GM21360 (cell line): ENCODE data around the gene CAPN14.
"Not testable (repeated sequence)": the region's sequence is repeated elsewhere in the genome, so short reads cannot be mapped to it uniquely, and the experiment has no call there.

ENCODE experiments used
- ATAC-seq: cut with Tn5 transposase; IDR thresholded peaks from one replicate; pipeline ENCODE4 v1.9.1; 2021; ENCODE audit warnings: mild to moderate bottlenecking, moderate library complexity; ENCODE audit not compliant: unreplicated experiment

The CAPN14 gene

DNA sequence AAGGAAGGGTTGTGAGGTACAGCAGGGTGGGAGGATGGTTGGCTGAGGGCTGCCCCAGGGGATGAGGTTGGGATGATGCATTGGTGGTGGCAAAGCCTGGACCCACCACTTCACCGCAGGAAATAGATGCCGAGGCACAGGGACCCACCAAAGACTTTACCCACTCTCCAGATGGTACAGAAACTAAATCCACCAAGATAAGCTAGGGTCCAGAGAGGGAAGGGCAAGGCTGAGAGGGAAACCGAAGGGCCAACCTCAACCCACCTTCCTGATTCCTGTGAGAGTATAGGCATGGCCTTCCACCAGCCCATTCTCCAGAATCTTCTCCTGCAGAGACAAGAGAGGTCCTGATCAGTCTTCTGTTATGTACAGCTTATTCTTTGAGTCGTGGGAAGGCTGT, 18.1 kb downstream of the CAPN14 start:
- ATAC-seq: no peak

DNA sequence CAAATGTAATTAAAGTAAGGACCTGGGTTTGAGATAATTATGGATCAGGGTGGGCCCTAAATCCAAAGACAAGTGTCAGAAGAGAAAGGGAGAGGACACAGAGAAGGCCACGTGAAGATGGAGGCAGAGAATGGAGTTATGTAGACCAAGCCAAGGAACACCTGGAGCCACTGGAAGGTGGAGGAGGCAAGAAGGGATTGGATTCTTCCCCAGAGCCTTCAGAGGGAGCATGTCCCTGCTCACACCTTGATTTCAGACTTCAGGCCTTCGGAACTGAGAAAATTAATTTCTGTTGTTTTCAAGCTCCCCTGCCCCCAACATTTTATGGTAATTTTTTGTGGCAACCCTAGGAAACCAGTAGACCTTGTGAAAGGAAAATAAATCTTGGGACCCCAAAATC, 19.6 kb downstream of the CAPN14 start:
- ATAC-seq: no peak

DNA sequence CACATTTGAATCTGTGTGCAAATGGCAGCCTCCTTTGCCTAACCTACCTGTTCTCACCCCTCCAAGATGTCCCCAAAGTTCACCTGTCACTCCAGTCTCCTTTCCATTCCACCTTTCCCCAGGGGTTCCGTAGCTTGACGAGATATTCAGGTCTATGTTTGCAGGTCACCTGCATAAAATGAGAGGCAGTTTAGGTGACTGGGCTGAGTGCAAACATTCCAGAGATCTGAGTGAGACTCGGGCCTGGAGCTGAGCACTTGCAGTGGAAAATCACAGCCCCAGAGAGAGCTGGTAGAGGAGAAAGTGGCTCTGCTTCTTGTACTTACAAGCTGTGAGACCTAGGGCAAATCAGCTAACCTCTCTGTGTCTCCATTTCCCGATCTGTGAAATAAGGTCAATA, 20.1 kb downstream of the CAPN14 start:
- ATAC-seq: no peak

DNA sequence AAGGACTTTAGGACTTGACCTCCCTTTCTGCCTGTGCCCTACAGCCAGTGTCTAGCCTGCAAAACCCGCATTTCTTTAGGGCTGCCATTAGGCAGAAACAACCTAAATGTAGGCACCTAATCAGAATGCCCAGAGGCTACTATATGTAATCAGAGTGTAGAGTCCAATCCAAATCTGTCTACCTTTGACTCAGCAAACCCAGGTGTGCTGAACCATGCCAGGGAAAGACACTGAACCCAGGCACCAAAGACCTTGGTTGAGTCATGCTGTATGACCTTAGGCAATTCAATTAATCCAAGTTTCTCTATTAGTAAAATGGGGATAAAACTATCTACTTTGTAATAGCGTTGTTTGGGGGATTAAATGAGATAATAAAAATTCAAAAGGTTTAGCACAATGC, 20.7 kb downstream of the CAPN14 start:
- no peak for ATAC-seq

DNA sequence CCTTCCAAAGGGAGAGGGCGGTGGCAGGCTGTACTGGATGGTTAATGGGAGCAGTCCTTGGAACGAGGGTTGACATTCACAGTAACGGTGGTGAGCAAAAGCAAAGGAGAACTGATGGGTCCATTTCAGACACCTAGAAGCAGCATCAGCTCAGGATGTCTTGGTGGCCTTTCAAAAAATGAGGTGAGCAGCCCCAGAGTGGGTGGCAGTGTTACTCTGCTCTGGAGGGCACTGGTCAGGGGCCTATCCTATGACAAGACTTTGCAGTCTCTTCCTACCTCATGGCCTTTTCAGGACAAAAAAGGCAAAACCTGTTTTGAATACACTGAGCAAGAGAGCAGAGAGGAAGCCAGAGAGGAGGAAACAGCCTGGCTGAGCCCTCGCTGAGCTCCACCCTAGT, 23.5 kb downstream of the CAPN14 start:
- no peak for ATAC-seq

DNA sequence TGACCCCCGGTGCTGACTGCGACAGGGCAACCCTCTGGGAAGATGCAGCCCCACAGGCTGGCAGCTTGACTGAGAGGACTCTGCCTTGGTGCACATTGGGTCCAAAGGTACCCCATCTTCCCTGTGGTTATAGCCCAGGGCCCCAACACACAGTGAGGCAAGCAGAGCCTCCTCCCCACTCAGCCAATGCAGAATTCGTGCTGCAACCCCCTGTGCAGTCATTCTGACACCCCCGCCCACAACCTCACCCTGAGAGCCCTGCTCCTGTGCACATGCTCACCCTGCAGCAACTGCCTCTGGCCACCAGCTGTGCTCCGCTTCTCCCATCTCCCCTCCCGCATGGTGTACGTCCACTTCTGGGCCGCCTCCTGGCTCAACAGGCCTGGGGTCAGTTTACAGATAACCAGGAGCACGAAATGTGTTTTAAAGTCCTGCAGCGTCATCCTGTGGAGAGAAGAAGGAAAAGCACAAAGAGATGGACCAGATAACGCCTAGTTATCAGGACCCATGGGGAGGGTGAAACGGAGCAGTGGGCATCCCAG, 24.4 kb downstream of the CAPN14 start:
- no peak for ATAC-seq

DNA sequence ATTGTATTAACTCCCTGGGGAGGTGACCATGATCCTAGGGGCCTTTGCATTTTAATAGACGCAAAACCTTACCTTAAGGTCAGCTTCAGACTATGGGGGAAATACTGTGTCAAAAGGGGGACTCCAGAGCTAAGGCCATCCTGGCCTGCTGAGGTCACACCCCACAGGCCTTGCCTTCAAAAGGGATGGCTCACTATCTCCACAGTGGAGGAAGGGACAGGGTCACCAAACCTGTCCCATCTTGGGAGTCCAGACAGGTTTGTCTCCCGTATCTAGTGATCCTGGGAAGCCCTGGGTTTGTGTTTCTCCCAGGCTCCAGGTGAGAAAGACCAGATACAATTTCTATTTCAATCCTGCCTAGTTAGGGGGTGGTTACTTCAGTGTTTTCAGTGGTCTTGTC, 24.9 kb downstream of the CAPN14 start:
- no peak for ATAC-seq

DNA sequence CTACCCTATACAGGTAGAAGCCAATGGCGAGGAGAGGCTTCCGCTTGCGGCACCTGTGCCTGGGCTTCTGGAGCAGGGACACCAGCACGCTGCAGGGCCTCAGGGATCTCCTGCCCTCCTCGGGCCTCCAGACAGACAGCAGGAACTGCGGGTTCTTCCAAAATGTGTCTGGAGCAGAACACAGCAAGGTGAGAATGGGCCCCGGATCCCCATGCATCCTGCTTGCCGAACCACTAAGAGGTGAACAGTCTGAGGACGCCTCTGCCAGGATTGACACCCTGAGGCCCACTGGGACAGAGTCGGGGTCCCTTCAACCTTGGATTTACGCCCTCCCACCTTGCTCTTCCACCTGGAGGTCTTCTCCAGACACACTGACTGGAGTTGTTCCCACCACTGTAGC, 25.4 kb downstream of the CAPN14 start:
- ATAC-seq: no peak

DNA sequence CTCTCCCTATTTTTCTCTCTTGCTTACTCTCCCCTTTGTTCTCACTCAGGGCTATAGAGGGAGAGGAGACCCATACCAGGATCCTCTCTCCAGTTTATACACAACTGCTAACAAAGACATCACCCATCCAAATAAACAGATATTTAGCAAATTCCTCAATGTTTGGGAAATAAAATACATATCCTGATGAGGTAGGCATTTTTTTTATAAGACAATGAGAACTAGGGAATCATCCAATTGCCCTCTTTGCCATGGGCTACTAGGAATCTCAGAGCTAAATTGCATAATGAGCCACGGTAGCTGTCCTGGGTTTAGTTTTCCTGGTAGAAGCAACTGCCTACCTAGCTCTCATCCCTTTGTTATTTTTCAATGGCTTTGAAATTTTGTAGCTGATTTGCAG, 27.1 kb downstream of the CAPN14 start:
- no peak for ATAC-seq

DNA sequence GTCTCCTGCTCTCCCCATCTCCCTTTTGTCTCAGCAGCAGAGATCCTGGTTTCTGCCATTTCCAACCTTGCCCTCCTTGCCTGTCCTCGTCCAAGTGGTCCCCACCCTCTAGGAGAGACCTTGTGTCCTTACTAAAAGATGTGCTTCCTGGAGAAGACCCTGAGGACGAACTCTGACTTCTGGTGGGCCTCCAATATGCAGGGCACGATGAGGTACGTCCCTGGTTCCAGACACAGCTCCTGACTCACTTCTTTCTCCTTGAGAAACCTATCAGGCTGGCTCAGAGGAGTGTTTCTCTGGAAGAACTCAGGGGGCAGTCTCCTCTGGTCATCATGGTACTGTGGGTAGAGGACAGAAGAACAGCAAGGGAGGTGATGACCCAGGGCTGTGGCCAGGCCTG, 28.2 kb downstream of the CAPN14 start:
- ATAC-seq: no peak

DNA sequence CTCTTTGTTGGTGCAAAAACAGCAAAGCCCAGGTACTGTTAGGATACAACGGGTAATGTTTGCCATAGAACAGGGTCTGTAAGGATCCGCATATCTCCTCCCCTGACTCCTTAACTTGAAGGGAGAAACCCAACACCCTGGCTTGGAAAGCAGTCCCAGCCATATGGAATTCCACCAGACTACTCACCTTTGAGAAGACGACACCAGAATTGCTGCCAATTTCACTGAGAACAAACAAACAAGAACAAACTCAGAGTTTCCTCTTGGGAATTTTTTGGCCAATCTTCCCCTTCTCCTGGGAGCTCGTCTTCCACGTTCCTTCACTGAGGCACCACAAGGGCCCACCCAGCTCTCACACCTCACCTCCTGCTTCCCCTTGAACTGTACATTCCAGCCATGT, 29.2 kb downstream of the CAPN14 start:
- no peak for ATAC-seq

DNA sequence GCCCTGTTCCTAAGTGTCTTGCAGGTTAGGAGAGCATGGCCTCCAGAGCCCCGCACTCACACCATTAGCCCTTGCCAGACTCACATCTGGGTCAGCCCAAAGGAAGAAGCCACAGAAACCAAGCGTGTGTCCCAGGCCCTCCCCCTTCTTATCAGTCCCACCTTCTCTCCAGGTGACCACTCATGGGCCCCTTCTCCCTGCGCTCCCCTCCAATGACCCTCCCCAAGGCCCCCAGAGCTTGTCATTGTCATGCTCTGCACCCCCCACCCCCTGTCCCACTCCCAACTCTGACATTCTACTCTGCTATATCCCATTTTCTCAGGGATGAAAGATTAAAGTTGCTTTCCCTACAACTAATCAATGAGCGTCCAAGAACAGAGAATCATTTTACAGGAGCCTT, 30.1 kb downstream of the CAPN14 start:
- ATAC-seq: no peak

DNA sequence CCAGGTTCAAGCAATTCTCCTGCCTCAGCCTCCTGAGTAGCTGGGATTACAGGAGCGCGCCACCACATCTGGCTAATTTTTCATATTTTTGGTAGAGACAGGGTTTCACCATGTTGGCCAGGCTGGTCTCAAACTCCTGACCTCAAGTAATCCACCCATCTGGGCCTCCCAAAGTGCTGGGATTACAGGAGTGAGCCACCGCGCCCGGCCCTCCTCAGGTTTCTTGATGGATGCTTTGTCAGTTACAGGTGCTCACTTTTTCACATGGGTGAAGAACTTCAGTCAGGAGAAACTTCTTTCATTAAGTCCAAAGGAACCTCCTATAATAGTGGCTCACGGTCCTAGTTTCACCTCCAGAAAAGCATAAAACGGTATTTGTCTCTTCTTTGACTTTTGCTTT, 33.3 kb downstream of the CAPN14 start:
- not testable (repeated sequence) for ATAC-seq

DNA sequence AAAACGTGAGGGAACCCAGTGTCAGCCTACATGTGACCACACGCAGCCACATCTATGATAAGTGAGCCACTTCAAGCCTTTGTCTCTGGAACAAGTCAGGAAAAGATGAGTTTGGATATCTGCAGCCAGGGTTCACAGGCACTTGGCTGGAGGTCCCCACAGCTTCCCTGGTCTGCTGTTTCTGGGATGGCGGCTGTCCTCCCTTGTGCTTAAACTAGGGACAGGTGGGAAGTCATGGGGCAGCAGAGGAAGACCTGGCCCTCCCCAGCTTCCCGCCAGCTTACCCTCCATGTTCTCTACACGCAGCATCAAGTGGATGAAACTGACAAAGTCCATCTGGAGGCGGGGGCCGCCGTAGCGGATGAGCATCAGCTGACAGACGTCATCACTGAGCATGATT, 40.6 kb downstream of the CAPN14 start:
- ATAC-seq: no peak

DNA sequence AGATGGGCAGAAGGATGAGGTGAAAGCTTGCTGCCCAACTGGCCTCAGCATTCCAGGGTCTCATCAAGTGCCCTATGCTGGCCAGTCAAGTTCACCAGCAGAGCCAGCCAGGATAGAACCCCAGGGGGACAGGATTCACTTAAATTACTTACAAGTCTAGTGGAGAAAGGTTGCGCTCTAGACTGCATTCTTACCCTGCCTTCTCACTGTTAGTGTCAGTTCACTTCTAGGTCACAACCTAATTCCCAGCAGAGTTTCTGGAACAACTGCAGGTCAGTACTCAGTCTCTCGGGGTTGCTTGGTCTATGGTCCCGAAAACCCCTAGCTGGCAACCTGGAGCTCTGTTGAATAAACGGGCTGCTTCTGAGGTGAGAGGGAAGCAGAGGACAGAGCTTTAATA, 46.2 kb downstream of the CAPN14 start:
- ATAC-seq: no peak

DNA sequence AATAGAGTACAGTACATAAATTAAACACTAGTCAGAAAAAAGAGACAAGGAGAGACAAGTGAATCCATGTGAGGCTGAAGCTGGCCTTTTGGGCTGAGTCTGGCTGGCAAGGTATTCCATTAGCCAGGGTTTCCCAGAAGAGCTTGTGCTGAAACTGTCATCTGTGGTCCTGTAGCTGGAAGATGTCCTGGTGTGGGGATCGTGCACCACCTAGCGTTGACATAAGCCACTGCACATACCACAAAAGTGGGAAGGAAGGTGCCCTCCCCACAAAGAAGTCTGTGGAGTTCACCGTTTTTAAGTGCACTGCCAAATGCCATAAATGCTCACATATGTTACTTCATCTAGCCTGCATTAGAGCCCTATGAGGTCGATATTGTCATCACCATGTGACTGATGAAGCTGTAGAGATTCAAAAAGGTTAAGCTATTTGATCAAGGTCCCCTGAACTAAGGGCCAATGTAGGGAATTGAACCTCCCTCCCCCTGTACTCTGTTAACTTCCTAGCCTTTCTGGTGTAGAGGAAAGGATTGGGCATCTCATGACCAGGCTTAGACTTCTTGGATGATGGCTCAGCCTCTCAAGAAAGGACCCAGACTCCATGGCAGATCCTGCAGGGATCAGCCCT, 47.1 kb downstream of the CAPN14 start:
- no peak for ATAC-seq

DNA sequence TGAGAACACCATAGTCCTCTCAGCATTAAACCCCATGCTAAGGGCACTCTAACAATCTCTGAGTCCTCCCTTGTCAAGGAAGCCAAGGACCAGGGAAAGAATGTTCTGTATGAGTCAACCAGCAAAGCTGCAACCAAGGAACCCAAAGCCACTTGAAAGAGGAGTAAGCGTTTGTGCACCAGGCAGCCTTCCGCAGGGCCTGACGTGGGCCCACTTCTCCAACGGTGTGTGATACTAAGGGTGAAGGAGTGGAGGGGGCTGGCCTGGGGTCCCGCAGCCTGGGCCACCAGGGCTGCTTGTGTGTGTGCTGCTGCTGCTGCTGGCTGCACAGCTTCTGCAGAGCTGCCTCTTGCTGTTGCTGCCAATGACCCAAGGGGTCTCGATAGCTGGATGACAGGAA, 49.0 kb downstream of the CAPN14 start:
- no peak for ATAC-seq

DNA sequence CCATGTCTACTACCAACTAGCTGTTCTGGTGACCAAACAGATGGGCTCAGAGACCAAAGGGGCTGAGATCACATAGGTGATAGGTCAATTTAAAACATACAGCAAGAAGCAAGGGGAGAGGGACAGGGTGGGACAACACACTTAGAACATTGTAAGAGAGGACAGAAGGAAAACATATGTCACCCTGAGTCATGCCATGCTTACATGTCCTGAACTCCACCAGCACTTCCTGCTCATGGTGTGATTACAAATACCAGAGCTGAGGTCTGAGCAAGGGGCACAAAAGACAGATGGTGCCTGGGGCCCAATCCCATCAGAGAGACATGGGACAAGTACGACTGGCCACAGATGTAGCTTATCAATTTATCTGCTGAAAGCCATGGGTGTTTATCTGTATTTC, 50.4 kb downstream of the CAPN14 start:
- ATAC-seq: no peak

DNA sequence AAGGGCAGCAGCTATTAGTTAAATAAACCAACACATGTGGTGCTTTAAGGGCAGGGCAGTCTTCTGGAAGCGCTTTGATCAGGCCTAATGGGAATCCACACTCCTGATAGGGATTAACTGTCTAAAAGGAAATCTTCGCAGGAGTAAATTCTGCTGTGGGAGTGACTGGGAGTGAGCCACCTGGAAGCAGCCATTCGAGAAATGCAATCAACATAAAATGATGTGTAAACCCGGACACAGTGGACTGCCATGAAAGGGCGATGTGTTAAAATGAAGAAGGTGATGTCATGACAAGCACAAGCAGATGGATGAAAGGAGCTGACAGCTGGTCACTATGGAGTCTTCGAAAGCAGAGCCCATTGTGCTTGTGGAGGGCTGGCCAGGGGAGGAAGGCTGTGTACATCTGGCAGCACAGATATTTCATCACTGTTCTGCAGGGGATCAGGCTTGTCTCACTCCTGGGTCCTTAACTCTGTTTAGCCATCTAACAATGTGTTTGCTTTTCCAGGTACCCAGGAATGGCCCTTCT, 54.2 kb downstream of the CAPN14 start:
- no peak for ATAC-seq

DNA sequence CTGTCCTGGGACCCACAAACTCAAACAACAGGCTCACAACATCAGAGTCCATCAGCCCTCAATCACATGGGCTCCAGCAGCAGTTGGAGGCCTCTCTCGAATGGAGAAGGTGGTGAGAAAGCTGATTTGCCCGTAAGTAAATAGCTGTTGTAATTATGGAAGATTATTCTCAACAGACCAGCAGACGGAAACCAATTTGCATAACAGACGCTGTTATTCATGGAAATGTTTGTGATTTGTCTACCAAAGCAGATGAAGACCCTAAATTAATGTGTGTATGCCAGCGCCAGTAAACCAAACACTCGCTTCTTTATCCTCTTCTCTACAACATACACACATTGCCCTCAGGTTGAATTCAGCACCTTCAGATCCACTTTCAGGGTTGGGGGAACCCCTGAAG, 55.7 kb downstream of the CAPN14 start:
- ATAC-seq: no peak

DNA sequence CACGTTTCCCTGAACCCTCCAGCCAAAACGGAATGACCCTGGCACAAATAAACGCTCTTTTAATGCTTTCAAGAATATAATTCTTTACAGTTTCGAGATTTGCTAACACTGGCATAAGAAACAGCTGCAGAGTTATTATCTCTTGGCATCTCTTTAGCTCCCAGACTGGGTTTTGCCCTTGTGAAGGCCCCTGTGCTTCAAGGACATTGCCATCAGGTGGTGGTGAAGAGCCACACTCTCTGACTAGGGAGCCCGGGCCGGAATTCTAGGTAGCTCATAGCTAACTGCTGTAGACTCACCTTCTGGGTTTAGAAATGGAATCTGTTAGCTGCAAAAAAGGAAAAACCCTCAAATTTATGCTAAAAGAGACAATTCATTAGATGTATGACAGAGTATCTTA, 65.8 kb downstream of the CAPN14 start:
- ATAC-seq: no peak

DNA sequence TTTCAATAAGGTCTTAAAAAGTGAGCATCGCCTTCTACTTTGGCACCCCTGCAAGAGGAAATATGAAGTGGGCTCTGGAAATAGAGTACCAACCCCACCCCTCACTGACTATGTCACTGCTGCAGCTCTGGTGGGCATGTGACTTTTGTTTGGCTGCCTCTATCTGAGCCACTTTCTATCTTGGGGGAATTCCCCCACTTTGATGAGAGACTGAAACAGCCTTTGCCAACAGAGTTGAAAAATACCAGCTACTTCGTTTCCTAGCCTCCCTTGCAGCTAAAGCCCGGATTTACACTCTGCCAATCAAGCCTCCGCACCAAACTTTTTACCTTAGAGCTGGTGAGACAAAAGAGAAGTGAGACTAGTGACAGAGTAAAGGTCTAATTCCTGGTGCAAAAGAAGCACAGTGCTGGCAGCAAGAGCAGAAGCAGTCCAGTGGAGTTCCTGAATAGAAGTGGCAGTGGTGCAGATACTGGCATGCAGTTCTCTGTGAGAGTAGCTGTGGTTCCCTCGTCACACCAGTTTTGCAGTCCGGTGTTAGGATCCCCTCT, 67.1 kb downstream of the CAPN14 start:
- ATAC-seq: no peak

DNA sequence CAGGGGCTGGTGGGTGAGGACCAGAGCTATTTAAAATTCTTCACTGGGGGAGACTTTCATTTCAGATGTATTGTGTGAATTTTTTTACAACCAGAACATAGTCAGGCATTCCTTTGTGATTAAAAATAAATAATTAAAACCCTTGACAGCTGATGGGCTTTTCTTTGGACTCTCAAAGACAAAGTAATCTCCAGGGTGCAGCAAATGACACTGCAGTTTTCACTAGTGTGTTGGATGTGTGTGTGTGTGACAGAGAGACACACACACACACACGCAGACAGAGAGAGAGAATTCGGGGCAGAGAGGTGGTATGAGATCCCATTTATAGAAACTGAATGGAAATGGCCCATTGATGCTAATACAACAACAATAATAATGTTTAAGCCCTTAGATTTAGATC, 68.8 kb downstream of the CAPN14 start:
- no peak for ATAC-seq
